Measurements from ENCODE around the gene HMGB3. TPM values are rescaled to one million over a fixed set of nuclear protein-coding genes. Genes with fewer than 3 reads are reported as not detected.
A peak's percentile ranks its signal among the peaks of the same experiment; 100 is the strongest.
"Not testable (repeated sequence)": the region's sequence is repeated elsewhere in the genome, so short reads cannot be mapped to it uniquely, and the experiment has no call there.

The HMGB3 gene
- total and polyA plus RNA-seq, 2 experiments from 2014 or later, result 6.5 to 33.3 TPM

DNA sequence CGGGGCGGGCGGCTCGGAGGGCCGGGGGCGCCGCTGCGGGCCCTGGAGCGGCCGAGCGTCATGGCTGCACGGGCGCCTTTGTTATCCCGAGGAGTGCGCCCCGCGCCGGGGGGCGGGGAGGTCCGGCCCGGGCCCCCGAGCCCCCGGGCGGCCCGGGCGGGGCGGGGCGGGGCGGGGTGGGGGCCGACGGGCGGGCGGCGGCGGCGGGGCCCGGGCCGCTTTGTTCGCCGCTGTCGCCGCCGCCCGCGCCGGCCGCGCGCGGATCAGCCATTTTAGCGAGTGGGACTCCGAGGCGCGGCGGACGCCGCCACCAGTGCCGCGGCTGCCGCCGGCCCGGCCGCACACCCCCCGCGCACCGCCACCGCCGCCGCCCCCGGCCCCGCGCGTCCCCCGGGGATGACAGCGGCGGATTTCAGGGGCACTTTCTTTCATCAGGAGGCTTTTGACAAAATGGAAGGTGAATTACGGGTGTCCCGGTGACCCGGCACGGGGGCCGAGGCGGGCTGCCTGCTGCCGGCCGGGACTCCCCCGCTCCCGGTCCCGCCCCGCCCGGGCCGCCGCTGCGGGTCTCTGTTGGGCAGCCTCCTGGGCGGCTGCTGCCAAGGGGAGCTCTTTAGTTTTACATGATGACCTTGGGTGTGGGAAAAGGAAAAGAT, 1.2 kb downstream of the HMGB3 start:
- Histone ChIP-seq H3K9me3 (ENCODE audit: low read depth) (no peaks in the 10 kb centered on the region), H4K20me1 (ENCODE audit: insufficient read depth) (no peaks in the 10 kb centered on the region), H3F3A (ENCODE audit: insufficient read depth) (no peaks in the 10 kb centered on the region), H3K9ac (peak overlapping the region; percentile 67), H3K4me1 (ENCODE audit: insufficient read depth) (no peaks in the 10 kb centered on the region), H3K36me3 (ENCODE audit: low read depth) (no peaks in the 10 kb centered on the region), H3K9me2 (ENCODE audit: insufficient read depth) (no peaks in the 10 kb centered on the region), H3K27ac (no peak overlapping the region), H3K4me2 (ENCODE audit: unreplicated experiment) (peak overlapping the region; percentile 61), H3K79me2 (ENCODE audit: insufficient read depth) (0 out of 2 replicates have a peak, but pooled peaks cover 14% of the 10 kb centered on the region), H2AFZ (peak overlapping the region; percentile 77), H3K27me3 (replicated peaks; ENCODE audit: insufficient read depth) (no peaks in the 10 kb centered on the region), H3K4me3 (peak overlapping the region; percentile 75)
- WGBS, 2 experiments (ENCODE audit: low coverage in 1 of 2, low lambda C conversion rate in 2 of 2, missing lambda C conversion rate in 2 of 2), result 0% methylated on average over 19 of the region's 93 CpGs; no CpG with 5 or more reads in 1 of the 2 experiments
- no peak for TF ChIP-seq EZH2phosphoT487 (IDR thresholded peaks at IDR 0.05; ENCODE audit: insufficient read depth, low read depth)
- no peak for TF ChIP-seq EZH2 (IDR thresholded peaks at IDR 0.05; ENCODE audit: insufficient read depth, poor library complexity, severe bottlenecking)
- peak; percentile 35 for DNase-seq
- in situ Hi-C loops (cut with MboI), result loop anchor here (25.0 kb wide), 1 partner anchor 197 kb away; no protein-coding TSS in a partner anchor

- H3K9ac ChIP-seq; H3K4me2 ChIP-seq (ENCODE audit: unreplicated experiment); H3K27ac ChIP-seq; H4K20me1 ChIP-seq (ENCODE audit: insufficient read depth); DNase-seq; H3K4me3 ChIP-seq; H2AFZ ChIP-seq; H3K9me2 ChIP-seq (ENCODE audit: insufficient read depth); H3K27me3 ChIP-seq (replicated peaks; ENCODE audit: insufficient read depth); H3K4me1 ChIP-seq (ENCODE audit: insufficient read depth); H3K36me3 ChIP-seq (ENCODE audit: low read depth); H3K9me3 ChIP-seq (ENCODE audit: low read depth); H3F3A ChIP-seq (ENCODE audit: insufficient read depth): not testable (repeated sequence)
- in situ Hi-C loops (cut with MboI), result loop anchor here (25.0 kb wide), 1 partner anchor 200 kb away; no protein-coding TSS in a partner anchor
- 98% methylated on average over 5 to 6 of the region's 6 CpGs for WGBS, 2 experiments (ENCODE audit: low coverage in 1 of 2, low lambda C conversion rate in 2 of 2, missing lambda C conversion rate in 2 of 2)
- 0 out of 2 replicates have a peak, but pooled peaks cover 14% of the 10 kb centered on the region for H3K79me2 ChIP-seq (ENCODE audit: insufficient read depth)
Observed at GRCh38 chrX:150987687-150988086, 4.6 kb downstream of the HMGB3 start.

DNA sequence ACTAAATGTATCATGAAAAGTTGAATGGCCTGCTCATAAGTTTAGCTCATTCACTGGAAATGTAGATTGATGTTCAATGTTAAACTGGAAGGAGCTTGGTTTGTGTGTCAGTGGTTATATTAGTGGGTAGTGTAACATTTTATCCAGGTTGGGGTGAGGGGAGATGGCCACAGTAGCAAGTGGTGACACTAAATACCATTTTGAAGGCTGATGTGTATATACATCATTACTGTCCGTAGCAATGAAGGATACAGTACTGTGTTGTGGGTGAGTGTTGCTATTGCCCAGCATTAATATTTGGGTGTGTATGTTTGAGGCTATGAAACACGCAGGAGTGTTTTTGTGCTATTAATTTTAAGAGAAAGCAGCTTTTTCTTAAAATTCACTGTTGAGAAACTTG, 6.3 kb downstream of the HMGB3 start:
- in situ Hi-C loops (cut with MboI), result loop anchor here (25.0 kb wide), 1 partner anchor 202 kb away; no protein-coding TSS in a partner anchor
- no peaks in the 10 kb centered on the region for H3K36me3 ChIP-seq (ENCODE audit: low read depth)
- no peaks in the 10 kb centered on the region for H3K27me3 ChIP-seq (replicated peaks; ENCODE audit: insufficient read depth)
- H2AFZ ChIP-seq, result no peak overlapping the region
- no peak overlapping the region for H3K9ac ChIP-seq
- H3K9me2 ChIP-seq (ENCODE audit: insufficient read depth), result no peaks in the 10 kb centered on the region
- H3K4me3 ChIP-seq, result no peak overlapping the region
- no peak for TF ChIP-seq EZH2phosphoT487 (IDR thresholded peaks at IDR 0.05; ENCODE audit: insufficient read depth, low read depth)
- no peak for TF ChIP-seq EZH2 (IDR thresholded peaks at IDR 0.05; ENCODE audit: insufficient read depth, poor library complexity, severe bottlenecking)
- no peak overlapping the region for H3K27ac ChIP-seq
- no peaks in the 10 kb centered on the region for H3K9me3 ChIP-seq (ENCODE audit: low read depth)
- no peaks in the 10 kb centered on the region for H4K20me1 ChIP-seq (ENCODE audit: insufficient read depth)
- no peak for DNase-seq
- H3F3A ChIP-seq (ENCODE audit: insufficient read depth), result no peaks in the 10 kb centered on the region
- H3K79me2 ChIP-seq (ENCODE audit: insufficient read depth), result 0 out of 2 replicates have a peak, but pooled peaks cover 14% of the 10 kb centered on the region
- H3K4me1 ChIP-seq (ENCODE audit: insufficient read depth), result no peaks in the 10 kb centered on the region
- WGBS, 2 experiments (ENCODE audit: low coverage in 1 of 2, low lambda C conversion rate in 2 of 2, missing lambda C conversion rate in 2 of 2), result 100% methylated on average over 2 of the region's 2 CpGs
- no peak overlapping the region for H3K4me2 ChIP-seq (ENCODE audit: unreplicated experiment)

- 94% methylated on average over 5 of the region's 5 CpGs for WGBS, 2 experiments (ENCODE audit: low coverage in 1 of 2, low lambda C conversion rate in 2 of 2, missing lambda C conversion rate in 2 of 2)
- H3K27me3 ChIP-seq (replicated peaks; ENCODE audit: insufficient read depth), result no peaks in the 10 kb centered on the region
- no peak overlapping the region for H3K4me3 ChIP-seq
- no peaks in the 10 kb centered on the region for H3K36me3 ChIP-seq (ENCODE audit: low read depth)
- in situ Hi-C loops (cut with MboI), result loop anchor here (25.0 kb wide), 1 partner anchor 204 kb away; no protein-coding TSS in a partner anchor
- no peaks in the 10 kb centered on the region for H3K79me2 ChIP-seq (ENCODE audit: insufficient read depth)
- no peak overlapping the region for H3K27ac ChIP-seq
- TF ChIP-seq EZH2 (IDR thresholded peaks at IDR 0.05; ENCODE audit: insufficient read depth, poor library complexity, severe bottlenecking) (no peak), EZH2phosphoT487 (IDR thresholded peaks at IDR 0.05; ENCODE audit: insufficient read depth, low read depth) (no peak)
- no peaks in the 10 kb centered on the region for H3K9me2 ChIP-seq (ENCODE audit: insufficient read depth)
- H3K9me3 ChIP-seq (ENCODE audit: low read depth), result no peaks in the 10 kb centered on the region
- H4K20me1 ChIP-seq (ENCODE audit: insufficient read depth), result no peaks in the 10 kb centered on the region
- no peak overlapping the region for H2AFZ ChIP-seq
- DNase-seq, result no peak
- no peak overlapping the region for H3K4me2 ChIP-seq (ENCODE audit: unreplicated experiment)
- no peak overlapping the region for H3K9ac ChIP-seq
- H3K4me1 ChIP-seq (ENCODE audit: insufficient read depth), result no peaks in the 10 kb centered on the region
- H3F3A ChIP-seq (ENCODE audit: insufficient read depth), result no peaks in the 10 kb centered on the region
Observed at GRCh38 chrX:150990910-150991309, 7.8 kb downstream of the HMGB3 start.

Data from GM23248 (cell line).